ENCODE measurements around the gene FKBP15.

DNA sequence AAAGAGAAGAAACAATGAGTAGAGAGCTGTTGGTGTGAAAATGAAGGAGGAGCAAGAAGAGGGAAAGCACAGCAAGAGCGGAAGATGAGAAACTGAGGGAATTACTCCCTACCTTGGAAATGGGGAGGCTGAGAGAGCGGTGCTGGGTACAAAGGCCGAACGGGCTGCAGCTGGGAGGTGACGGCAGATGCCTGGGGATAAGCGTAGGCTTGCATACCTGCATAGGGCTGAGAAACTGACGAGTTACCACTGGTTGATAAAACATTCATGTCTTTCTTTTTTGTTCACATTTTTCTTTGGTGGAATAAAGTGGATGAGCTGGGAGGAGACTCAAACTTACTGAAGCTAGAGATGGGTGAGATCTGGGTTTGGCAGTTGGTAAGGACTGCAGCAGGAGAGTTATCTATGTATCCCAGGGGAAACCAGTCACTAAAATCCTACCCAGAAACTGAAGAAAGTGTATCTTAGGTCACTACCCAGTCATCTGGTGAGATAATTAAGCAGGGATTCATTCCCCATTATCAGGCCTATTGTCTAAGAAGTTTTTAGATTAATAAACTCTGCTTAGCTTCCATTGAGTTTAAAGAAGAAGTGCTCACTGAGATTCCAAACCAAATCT is 34.8 kb downstream of the FKBP15 start:
- TF ChIP-seq, protein P1, sequence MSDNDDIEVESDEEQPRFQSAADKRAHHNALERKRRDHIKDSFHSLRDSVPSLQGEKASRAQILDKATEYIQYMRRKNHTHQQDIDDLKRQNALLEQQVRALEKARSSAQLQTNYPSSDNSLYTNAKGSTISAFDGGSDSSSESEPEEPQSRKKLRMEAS (IDR thresholded peaks at IDR 0.05; ENCODE audit: low read depth) = no peak
- TF ChIP-seq, protein P2, sequence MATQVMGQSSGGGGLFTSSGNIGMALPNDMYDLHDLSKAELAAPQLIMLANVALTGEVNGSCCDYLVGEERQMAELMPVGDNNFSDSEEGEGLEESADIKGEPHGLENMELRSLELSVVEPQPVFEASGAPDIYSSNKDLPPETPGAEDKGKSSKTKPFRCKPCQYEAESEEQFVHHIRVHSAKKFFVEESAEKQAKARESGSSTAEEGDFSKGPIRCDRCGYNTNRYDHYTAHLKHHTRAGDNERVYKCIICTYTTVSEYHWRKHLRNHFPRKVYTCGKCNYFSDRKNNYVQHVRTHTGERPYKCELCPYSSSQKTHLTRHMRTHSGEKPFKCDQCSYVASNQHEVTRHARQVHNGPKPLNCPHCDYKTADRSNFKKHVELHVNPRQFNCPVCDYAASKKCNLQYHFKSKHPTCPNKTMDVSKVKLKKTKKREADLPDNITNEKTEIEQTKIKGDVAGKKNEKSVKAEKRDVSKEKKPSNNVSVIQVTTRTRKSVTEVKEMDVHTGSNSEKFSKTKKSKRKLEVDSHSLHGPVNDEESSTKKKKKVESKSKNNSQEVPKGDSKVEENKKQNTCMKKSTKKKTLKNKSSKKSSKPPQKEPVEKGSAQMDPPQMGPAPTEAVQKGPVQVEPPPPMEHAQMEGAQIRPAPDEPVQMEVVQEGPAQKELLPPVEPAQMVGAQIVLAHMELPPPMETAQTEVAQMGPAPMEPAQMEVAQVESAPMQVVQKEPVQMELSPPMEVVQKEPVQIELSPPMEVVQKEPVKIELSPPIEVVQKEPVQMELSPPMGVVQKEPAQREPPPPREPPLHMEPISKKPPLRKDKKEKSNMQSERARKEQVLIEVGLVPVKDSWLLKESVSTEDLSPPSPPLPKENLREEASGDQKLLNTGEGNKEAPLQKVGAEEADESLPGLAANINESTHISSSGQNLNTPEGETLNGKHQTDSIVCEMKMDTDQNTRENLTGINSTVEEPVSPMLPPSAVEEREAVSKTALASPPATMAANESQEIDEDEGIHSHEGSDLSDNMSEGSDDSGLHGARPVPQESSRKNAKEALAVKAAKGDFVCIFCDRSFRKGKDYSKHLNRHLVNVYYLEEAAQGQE (IDR thresholded peaks at IDR 0.05; ENCODE audit: low read depth, low read length) = no peak
- TF ChIP-seq, protein P3, sequence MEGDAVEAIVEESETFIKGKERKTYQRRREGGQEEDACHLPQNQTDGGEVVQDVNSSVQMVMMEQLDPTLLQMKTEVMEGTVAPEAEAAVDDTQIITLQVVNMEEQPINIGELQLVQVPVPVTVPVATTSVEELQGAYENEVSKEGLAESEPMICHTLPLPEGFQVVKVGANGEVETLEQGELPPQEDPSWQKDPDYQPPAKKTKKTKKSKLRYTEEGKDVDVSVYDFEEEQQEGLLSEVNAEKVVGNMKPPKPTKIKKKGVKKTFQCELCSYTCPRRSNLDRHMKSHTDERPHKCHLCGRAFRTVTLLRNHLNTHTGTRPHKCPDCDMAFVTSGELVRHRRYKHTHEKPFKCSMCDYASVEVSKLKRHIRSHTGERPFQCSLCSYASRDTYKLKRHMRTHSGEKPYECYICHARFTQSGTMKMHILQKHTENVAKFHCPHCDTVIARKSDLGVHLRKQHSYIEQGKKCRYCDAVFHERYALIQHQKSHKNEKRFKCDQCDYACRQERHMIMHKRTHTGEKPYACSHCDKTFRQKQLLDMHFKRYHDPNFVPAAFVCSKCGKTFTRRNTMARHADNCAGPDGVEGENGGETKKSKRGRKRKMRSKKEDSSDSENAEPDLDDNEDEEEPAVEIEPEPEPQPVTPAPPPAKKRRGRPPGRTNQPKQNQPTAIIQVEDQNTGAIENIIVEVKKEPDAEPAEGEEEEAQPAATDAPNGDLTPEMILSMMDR (IDR thresholded peaks at IDR 0.05) = no peak
- TF ChIP-seq RCOR1 (IDR thresholded peaks at IDR 0.05; ENCODE audit: low read length) = no peak
- TF ChIP-seq YY1 (IDR thresholded peaks at IDR 0.05; ENCODE audit: low read depth) = no peak
- no peak for TF ChIP-seq POLR2AphosphoS5 (IDR thresholded peaks at IDR 0.05; ENCODE audit: low read depth, low read length)
- TF ChIP-seq EP300 (IDR thresholded peaks at IDR 0.05; ENCODE audit: borderline replicate concordance in 1 of 2, low read depth in 1 of 2, low read length in 1 of 2) = no peak
- no peak for TF ChIP-seq MEF2A (IDR thresholded peaks at IDR 0.05; ENCODE audit: borderline replicate concordance, low read depth)
- no peak for TF ChIP-seq SIN3A (IDR thresholded peaks at IDR 0.05; ENCODE audit: borderline replicate concordance, low read depth, low read length)

All from SK-N-SH (cell line).